Stimulated activated CD4-positive, alpha-beta T cell treated with anti-CD3 and anti-CD28 coated beads, Interleukin-15, amount 100 ng/mL, for 48 hours (primary cell): ENCODE results near the gene PHACTR2.

Experiments used
- DNase-seq, 2 donors: peaks; one replicate each; pipeline ENCODE4 v3.0.0-alpha.2; 2020; ENCODE audit warnings: low read depth in 2 of 2

The PHACTR2 gene

DNA sequence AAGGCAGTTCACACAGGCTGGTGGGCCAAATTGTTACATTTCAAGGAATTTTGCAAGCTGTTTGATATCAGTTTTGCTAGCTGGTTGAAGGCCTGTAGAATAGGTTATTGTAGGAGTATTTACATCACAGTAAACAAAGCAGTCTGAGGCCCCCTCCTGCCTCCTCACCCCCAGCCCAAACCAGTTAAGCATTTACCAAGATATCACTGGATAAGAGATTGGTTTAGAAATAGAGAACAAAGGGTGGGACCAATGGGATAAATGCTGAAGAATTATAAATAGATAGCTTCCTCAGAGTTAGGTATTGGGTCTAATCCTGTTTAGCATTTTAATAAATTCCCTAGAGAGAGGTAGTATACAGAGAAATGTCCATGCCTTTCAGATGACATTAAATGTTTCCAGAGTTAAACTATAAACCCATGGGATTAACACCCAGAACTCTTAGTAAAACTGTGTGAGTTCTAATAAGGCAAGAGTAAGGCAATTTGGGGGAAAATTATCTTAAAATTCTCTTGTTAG lies 2.3 kb upstream of the PHACTR2 start:
- DNase-seq: no peak

DNA sequence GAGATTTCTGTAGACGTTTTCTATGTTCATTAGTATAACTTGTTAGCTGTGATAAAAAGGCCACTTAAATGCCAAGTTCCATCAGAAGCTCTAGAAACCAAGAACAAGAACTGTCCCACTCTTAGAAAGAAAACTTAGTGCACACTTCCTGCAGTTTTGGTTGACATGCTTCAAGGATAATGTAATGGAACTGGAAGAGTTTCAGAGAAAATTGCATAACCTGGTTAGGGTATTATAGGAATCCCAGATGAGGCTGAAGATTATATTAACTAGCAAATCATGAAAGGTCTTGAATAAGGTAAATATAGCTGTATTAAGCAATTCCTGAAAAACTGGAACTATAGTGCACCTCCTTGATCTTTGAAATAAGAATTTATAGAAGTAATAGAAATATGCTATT lies 1.8 kb upstream of the PHACTR2 start:
- DNase-seq: no peak

DNA sequence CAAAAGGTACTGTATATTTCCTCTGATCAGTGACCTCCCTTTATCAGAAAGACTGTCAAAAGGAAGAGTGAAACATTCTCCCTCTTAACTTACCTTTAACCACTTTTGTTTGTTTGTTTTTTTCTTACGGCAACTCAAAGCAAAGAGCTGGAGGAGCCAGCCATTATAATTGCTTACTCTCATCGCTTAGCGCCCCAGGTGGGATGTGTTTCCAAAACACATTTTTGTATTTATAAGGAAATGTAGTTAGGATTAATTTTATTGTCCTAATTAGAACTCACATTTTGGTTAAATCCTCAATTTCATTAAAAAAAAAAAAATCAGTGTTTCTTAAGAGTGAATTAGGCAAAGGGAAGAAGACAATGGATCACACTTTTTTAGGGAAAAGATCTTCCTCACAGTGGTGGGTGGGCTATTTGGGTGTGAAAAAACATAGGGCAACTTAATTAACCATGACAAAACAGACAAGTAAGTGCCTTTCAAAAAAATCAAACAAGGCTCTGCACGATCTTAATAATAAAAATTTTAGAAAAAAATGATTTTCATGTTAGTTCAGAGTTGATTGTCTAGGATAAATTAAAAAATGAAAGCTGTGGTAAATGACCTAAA lies 1.2 kb upstream of the PHACTR2 start:
- no peak for DNase-seq

DNA sequence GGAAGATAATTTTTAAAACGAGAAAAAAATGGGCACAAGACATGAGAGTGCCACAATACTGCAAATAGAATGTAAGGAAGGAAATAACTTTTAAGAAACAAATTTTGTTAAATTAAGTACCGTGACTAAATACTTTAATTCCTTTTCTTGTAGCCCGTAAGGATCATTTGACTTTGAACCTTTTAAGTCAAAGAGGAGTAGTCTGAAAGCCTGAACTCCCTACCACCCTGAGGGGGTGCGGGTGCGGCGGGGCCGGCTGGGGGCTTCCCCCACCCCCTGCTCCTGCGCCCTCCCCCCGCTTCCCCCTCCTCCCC lies 231 bp upstream of the PHACTR2 start:
- DNase-seq: no peak

DNA sequence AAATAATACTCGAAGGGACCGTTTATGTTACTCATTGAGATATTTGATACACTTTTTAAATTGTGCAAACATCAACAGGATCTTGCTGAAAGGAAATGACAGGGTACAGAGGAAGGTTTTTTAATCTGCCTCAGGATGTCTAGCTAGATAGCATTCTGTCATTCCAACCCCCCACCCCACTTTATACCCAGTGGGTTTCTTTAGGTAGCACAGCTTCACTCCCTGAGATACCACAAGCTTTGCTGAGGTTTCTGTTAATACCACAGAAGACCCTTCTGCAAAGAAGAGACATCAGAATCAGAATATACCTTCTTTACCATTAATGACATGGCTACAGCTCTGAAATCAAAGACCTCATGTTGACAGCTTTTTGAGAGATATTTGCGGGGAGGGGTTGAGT lies 1.3 kb downstream of the PHACTR2 start:
- no peak for DNase-seq

DNA sequence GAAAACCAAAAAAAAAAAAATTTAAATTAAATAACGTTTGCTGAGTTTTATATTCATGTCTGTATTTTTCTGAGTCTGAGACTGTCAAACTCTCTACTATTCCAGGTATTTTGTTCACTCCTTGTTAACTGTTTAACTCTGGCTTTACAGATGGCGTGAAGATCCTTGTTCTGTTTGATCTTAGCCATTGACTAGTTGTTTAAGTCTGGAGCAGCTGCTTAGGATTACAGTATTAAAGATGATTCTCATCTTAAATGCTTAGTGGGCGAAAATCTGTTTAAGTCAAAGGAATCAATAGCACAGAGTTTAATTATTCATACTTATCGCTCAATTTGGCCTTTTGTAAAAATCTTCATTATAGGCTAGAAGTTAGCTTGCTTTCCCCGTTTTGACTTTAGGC lies 2.4 kb downstream of the PHACTR2 start:
- DNase-seq: no peak

DNA sequence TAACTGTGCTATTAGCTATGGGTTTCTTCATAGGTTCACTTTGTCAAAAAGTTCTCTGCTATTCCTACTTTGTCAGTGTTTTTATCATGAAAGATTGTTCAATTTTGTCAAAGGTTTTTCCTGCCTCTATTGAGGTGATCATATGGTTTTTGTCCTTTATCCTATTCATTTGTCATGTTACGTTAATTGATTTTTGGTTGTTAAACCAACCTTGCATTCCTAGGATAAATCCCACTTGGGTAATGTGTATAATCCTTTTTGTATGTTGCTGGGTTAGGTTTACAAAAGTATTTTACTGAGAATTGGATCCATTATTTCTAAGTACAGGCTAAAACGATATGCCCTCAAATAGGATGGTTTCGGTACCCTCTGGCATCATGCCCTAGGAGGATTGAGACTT lies 5.0 kb downstream of the PHACTR2 start:
- DNase-seq: no peak

DNA sequence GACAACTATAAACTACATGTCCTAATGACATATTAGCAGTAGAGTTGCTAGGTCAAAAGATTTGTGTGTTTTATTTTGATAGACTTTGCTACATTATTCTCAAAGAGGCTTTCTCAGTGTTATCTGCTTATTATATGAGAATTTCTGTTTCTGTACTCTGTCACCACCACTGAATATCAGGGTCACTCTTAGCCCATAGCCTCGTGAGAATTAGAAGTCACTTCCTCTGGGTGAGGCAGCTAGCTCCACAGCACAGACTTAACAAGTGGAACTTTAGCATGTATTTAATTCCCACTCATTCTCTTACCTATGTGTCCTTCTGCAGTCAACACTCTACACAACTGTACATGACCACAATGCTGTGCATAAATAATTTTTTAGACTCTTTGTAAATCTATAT lies 6.7 kb downstream of the PHACTR2 start:
- no peak for DNase-seq

DNA sequence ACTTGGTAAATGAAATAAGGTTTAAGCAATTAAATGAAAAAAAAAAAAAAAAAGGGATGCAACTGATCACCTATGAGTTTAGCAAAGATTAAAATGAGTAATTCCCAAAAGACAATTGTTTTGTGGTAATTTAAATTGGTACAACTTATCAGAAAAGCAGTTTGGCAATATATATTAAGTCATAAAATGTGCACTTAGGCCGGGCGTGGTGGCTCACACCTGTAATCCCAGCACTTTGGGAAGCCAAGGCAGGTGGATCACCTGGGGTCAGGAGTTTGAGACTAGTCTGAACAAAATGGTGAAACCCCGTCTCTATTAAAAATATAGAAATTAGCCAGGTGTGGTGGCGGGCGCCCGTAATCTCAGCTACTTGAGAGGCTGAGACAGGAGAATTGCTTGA lies 7.9 kb downstream of the PHACTR2 start:
- DNase-seq: no peak

DNA sequence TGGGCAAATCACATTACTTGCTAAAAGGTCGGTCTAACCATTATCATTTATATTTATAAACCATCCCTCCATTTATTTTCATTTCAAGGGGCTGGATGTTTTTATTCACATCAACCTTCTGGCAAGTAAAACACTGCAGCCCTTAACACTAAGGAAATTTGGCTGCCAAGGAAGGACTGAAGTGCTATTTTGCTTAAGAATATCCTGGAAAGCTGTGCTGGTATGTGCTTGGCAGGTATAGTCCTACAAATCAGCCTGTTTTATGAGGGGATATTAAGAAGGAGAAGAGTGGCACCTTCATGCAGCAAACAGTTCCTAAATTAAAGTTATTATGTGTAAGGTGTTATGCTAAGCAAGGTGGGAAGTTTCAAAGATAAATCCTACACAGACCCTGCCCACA lies 9.8 kb downstream of the PHACTR2 start:
- DNase-seq: no peak

DNA sequence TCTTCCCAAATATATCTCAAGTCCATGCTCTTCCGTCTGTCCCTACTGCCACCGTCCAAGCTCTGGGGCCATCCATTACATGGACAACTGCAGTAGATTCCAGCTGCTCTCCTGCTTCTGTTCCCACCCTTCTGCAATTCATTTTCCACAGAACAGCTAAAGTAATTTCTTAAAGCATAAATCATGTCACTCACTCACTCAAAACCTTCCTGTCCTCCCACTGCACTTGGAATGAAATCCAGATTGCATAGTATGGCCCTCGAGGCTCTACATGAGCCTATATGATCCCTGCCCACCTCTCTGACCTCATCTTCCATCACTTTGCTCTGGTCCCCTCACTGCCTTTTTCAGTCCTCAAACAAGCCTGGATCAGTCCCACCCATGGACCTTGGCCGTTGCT lies 10.9 kb downstream of the PHACTR2 start:
- no peak for DNase-seq

DNA sequence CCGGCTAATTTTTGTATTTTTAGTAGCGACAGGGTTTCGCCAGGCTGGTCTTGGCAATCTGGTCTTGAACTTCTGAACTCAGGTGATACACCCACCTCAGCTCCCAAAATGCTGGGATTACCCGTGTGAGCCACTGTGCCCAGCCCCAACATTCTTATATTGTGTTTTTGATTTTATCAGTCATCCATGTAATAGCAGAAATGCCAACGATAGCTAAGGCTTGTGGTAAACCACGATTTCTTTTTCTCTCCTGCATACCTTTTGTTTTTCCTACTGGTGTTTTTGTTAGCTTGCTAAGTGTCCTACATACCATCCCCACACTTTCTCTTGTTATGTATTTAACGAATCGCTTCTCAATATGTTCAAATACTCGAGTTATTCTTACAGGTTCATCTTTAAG lies 12.1 kb downstream of the PHACTR2 start:
- no peak for DNase-seq

DNA sequence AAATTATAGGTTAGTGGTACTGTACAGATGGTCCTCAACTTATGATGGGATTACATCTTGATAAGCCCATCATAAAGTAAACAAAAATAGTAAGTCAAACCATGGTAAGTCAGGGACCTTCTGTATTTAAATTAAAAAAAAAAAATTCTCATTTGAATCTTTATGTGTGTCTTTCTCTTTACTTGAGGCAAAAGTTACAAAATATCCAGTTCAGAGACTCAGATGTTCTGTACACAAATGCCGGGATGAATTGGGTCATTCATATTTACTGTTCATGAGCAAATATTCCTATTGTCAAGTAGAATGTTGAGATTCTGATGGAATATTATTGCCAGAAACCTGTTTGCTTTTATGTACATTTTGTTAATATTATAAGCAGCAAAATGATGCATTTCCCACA lies 13.4 kb downstream of the PHACTR2 start:
- no peak for DNase-seq

DNA sequence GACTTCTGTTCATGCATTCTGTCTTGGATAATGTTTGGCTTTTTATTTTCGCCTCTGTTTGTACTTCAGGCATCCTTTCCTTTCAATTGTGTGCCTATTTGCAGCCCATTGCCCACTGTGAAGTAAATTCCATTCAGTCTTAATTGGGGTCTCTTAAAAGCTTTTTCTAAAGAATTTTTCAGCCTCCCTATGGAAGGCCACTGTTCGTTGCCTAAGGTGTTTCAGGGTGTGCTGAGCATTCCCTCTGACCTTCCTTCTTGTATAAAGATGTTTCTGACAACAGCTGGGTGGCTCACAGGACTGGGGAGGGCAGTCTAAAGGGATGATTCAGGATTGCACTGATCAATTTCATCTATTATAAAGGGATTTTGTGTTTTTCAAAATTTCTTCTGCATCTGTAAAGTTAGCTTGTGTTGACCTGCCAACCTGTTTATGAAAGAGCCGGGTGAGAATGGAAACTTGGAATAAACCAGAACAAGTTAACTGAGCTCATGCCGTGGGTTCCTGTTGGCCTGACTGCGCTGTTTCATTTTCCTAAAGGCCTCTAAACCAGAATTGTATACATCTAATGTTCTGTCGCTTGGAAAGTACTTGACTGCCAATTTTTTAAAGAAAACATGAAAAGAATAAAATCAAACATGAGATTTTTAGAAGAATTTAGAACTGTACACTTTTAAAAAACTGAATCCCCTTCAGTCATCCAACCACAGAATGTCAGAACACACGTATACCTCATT lies 14.3 kb downstream of the PHACTR2 start:
- DNase-seq: no peak

DNA sequence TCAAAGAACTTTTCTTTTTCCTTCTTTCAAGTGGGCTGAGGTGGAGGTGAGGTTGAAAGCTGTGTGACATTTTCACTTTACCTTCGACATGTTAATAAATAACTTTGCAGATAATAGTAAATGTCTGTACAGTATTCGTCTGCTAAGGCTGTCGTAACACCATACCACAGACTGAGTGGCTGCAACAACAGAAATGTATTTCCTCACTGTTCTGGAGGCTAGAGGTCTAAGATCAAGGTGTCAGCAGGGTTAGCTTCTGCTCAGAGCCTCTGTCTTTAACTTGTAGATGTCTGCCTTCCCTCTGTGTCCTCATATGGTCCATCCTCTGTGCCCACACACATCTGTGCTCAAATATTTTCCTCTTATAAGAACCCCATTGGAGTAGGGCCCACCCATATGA lies 14.9 kb downstream of the PHACTR2 start:
- DNase-seq: no peak

DNA sequence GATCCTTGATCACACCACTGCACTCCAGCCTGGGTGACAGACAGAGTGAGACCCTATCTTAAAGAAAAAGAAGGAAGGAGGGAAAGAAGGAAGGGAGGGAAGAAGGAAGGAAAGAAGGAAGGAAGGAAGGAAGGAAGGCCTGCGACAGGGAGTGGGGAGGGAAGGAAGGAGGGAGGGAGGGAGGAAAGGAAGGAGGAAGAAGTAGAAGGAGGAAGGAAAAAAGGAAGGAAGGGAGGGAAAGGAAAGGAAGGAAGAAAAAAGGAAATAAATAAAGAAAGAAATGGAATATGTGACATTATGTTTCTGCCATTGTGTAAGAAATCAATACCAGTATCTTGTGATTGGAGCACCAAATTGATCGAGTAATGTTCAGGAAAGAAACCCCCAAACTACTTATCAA lies 16.2 kb downstream of the PHACTR2 start:
- no peak for DNase-seq

DNA sequence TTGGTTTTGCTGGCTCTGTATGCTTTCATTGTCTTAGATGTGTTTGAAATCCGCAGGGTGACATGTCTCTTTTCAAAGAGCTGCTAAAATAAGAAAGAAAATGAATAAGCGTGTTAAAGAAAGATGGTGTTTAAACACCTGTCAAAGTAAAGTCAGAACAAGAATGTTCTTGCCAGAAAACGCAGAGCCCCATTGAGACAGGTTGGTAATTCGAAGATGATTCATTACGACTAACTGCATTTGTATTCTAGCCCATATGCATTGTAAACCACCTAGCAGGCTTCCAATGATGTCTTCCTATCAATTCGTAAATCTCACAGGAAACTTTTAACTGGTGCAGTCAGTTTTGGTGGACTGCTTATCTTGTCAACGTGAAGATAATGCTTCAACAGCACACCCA lies 16.8 kb downstream of the PHACTR2 start:
- no peak for DNase-seq

DNA sequence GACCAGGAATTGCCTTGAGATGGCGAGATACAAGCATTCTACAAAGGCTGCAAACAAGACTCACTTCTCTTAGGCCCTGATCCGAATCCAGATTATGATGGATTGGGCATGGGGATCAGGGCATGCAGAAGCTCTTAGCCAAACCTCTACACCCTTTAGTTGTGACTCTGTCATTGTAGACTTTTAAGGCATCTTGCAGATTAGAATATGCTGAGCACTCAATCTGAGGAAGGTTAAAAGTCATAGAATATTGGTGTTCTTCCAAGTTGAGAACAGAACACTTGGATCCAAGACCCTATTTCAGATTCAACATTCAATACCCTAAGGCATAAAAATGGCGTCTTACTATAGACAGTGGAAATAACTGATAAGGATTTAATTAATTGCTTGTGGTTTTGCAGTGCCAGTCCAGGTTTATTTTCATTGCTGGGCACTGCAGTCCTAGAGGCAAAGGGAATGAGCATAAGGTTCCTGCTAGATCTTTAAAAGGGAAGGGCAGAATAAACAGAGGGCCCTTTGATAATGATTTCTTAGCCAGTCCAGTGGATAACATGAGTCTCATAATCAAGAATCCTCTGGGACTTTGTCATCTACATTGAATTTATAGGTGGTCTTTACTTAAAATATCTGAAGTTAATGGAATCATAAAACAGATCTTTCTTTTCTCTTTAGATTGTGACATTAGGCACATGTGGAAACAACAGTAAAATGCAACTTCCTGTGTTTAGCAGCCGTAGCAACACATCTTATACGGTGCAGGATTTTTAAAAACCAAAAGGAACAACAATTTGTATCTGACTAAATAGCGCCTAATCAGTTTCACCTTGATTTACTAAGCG lies 17.6 kb downstream of the PHACTR2 start:
- DNase-seq: no peak

DNA sequence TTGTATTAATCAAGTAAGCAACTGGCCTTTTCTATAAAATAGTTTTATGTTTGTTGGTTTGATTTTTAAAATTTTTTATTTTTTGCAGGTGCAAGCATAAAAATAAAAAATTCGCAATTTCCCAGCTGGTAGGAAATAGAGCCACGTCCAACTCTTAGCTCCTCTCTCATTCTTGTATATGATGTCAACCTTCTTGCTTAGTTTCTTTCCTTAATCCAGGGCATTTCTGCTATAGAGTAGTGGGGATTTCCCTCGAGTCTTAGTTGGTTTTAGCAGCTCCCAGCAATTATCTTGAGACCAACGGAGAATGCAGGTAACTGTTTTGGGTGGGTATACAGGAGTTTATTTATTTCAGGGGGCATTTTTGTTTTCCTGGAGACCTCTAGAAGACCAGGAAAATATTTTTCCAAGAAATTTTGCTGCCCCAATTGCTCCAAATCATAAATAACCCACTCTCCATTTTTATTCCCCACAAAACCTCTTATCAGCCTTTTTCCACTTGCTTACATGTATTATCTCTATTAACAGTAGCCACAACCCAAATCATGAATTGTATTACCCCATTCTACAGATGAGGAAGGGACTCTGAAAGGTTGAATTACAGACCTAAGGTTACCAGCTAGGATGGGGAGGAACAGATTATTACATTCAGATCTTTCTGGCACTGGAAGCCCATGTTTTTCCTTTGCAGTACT lies 18.4 kb downstream of the PHACTR2 start:
- no peak for DNase-seq

DNA sequence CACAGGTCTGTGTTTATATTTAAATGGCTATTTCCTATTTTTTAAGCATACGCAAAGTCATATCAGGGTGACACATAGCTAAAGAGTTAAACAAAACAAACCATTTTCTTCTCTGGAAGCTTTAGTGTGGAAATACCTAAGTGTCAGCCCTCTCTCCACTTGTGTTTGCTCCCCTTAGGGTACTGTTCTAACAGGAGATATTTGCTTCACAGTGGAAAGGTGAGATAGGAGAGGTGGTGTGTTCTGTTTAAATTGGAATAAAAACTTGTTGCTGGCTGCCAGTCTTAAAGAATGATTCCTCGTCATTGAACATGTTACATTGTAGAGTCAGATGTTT lies 18.9 kb downstream of the PHACTR2 start:
- no peak for DNase-seq

DNA sequence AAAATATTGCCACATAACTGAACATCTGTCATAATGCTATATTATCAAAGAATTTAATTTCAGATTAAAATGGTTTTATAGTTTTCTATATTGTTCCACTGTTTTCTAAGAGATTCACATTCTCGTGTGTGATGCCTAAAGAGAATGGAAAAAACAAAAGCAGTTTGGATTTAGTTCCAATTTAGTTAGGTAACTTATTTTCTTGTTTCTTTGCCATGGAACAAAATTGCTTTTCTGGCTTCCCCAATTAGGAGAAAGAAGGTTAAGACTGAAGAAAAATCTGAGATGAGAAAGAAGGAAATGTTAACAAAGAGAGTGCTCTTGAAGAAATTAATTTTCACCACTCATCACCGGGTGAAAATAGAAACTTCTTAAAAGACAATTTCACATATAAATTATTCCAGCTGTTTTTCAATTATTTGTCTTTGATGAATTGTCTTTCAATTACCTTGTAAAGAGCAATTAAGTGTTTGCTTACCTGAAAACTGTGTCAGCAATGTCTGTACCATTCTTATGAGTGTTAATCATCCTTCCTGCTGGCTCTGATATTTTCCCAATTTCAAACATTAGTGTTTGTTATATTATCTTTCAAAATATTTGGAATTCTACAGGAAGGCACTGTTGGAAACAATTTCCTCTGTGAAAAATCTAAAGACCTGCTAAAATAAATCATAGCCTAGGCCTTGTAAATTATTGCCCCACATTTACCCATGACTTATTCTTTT lies 19.5 kb downstream of the PHACTR2 start:
- no peak for DNase-seq

DNA sequence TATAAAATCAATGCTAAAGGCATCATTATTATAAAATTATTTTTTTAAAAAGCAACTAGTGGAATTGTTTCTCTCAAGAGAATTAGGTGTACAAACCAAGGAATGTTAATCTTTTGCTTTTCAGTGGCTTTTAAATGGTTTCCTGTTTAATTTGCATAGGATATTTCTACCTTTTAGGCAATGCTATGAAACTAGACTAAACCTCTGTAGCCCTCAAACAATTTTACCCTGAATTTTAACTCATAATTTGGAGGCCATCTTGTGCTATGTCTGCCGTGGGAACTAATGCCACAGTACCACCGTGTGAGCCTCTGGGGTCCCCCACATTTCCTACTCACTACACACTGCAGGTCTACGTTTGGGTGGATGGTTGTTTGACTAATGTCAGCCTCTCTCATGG lies 20.6 kb downstream of the PHACTR2 start:
- no peak for DNase-seq
